BLaER1 treated with 17β-estradiol and CSF1 and Interleukin-3, amounts not matched to agents 10 nM and 100 nM (cell line): Measurements from ENCODE around the gene AGAP1.
"Not testable (repeated sequence)": the region's sequence is repeated elsewhere in the genome, so short reads cannot be mapped to it uniquely, and the experiment has no call there.

Source experiments
- H3K27ac ChIP-seq, 11 experiments: shearing (Covaris generic); formaldehyde crosslinking; 2 replicates each; pipeline ENCODE4 v1.8.1; 2022
- H3K27me3 ChIP-seq, 11 experiments: shearing (Covaris generic); formaldehyde crosslinking; 2 replicates each; pipeline ENCODE4 v1.8.1; 2022
- H3K36me3 ChIP-seq, 11 experiments: shearing (Covaris generic); formaldehyde crosslinking; 2 replicates each; pipeline ENCODE4 v1.8.1; 2022
- H3K4me1 ChIP-seq, 10 experiments: shearing (Covaris generic); formaldehyde crosslinking; 2 replicates each; pipeline ENCODE4 v1.8.1; 2022
- H3K4me2 ChIP-seq, 11 experiments: shearing (Covaris generic); formaldehyde crosslinking; 2 replicates each; pipeline ENCODE4 v1.8.1; 2022
- H3K4me3 ChIP-seq, 10 experiments: shearing (Covaris generic); formaldehyde crosslinking; 2 replicates each; pipeline ENCODE4 v1.8.1; 2022
- H3K9ac ChIP-seq, 11 experiments: shearing (Covaris generic); formaldehyde crosslinking; 2 replicates each; pipeline ENCODE4 v1.8.1; 2022
- H3K9me3 ChIP-seq, 11 experiments: shearing (Covaris generic); formaldehyde crosslinking; replicated peaks in 1 of 11; 2 replicates each; pipeline ENCODE4 v1.8.1; 2022
- H4K20me1 ChIP-seq, 11 experiments: shearing (Covaris generic); formaldehyde crosslinking; 2 replicates each; pipeline ENCODE4 v1.8.1; 2022
- Cebpa-rat ChIP-seq, 11 experiments: shearing (Covaris generic); IDR thresholded peaks; 2 replicates each; pipeline ENCODE4 v1.8.1; 2022

AGAP1 gene

DNA sequence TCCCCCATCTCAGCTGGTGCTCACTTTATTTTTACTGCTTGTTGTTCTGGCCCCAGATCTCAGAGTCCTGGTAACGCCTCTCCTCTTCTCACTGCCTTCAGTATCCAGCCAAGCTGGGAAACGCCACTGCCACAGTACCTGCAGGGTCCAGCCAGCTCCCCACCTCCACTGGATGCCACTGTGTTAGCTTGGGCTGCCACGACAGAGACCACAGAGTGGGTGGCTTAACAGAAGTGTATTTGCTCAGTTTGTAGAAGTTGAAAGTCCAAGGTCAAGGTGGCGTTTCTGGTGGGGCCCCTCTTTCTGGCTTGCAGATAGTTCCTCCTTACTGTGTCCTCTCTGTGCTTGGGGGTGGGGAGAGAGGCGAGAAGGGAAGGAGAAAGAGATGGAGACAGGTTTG, 107.1 kb downstream of the AGAP1 start:
- peaks cover 0 to 58% (median 25%) of the 10 kb centered on the region in 11 experiments; a peak in 15 of 22 replicates for H4K20me1 ChIP-seq
- no peaks in the 10 kb centered on the region for H3K27me3 ChIP-seq
- H3K4me1 ChIP-seq, result peaks cover 4 to 61% (median 45%) of the 10 kb centered on the region in 10 experiments; a peak in 18 of 20 replicates
- peaks cover 21 to 32% (median 22%) of the 10 kb centered on the region in 11 experiments for H3K9me3 ChIP-seq
- H3K36me3 ChIP-seq, result peaks cover 0 to 20% (median 5%) of the 10 kb centered on the region in 11 experiments; a peak in 6 of 22 replicates
- H3K4me2 ChIP-seq, result peak overlapping the region in 8 of 11 experiments; percentile 36 to 71 (median 55); a peak in 16 of 22 replicates
- H3K9ac ChIP-seq, result no peak overlapping the region
- no peak for TF ChIP-seq Cebpa-rat (IDR thresholded peaks at IDR 0.05)
- H3K27ac ChIP-seq, result peak overlapping the region in 3 of 11 experiments; percentile 64 to 77 (median 74); a peak in 5 of 22 replicates
- H3K4me3 ChIP-seq, result no peak overlapping the region

DNA sequence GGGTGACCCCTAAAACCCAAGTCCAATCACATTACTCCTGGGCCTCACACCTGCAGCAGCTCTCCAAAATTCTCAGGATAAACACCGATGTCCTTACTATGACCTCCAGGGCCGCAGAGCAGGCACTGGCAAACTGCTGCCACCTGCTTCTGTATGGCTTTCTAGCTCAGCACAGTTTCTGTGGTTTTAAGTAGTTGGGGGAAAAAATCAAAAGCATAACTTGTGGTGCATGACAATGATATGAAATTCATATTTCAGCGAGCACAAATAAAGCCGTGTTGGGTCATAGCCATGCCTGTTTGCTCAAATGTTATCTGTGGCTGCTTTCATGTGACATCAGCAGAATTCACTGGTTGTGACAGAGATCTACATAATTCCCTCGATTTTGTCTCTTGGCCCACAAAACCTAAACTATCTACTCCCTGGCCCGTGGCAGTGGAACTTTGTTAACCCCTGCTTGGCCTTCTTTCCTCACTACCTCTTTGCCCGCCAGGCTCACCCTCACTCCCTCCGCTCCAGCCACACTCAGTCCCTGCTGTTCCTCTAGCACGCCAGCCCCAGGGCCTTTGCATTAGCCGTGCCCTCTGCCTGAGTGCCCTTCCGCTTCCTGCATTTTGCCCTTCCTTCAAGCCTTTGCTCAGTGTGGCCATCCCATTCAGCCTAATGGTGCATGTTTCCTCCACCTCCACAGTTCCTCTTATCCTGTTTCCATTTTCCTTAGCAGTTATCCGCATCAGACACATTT, 108.3 kb downstream of the AGAP1 start:
- H3K9ac ChIP-seq, result peak overlapping the region in 2 of 11 experiments; percentile 42 to 59; a peak in 5 of 22 replicates
- H3K4me3 ChIP-seq, result no peak overlapping the region
- peaks cover 21 to 32% (median 22%) of the 10 kb centered on the region in 11 experiments for H3K9me3 ChIP-seq
- TF ChIP-seq Cebpa-rat (IDR thresholded peaks at IDR 0.05), result peak in 4 of 11 experiments; percentile 10 to 86 (median 50); a peak in 3 of 22 replicates
- H3K36me3 ChIP-seq, result peaks cover 0 to 20% (median 5%) of the 10 kb centered on the region in 11 experiments; a peak in 6 of 22 replicates
- peak overlapping the region in 9 of 11 experiments; percentile 8 to 71 (median 55); a peak in 17 of 22 replicates for H3K4me2 ChIP-seq
- peak overlapping the region in 5 of 11 experiments; percentile 40 to 77 (median 71); a peak in 11 of 22 replicates for H3K27ac ChIP-seq
- no peaks in the 10 kb centered on the region for H3K27me3 ChIP-seq
- peaks cover 0 to 56% (median 18%) of the 10 kb centered on the region in 11 experiments; a peak in 13 of 22 replicates for H4K20me1 ChIP-seq
- peaks cover 4 to 54% (median 39%) of the 10 kb centered on the region in 10 experiments; a peak in 18 of 20 replicates for H3K4me1 ChIP-seq

DNA sequence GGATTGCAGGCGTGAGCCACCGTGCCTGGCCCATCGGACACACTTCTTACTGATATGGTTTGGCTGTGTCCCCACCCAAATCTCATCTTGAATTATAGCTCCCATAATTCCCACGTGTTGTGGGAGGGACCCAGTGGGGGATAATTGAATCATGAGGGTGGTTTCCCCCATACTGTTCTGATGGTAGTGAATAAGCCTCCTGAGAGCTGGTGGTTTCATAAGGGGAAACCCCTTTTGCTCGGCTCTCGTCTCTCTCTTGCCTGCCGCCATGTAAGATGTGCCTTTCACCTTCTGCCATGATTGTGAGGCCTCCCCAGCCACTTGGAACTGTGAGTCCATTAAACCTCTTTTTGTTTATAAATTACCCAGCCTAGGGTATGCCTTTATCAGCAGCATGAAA, 109.1 kb downstream of the AGAP1 start:
- Histone ChIP-seq H3K4me2 (0 out of 22 replicates have a peak overlapping the region, but pooled peaks of 2 of the 11 experiments have one; percentile 55 to 59), H3K4me1 (peaks cover 4 to 52% (median 39%) of the 10 kb centered on the region in 10 experiments; a peak in 18 of 20 replicates), H3K9me3 (peaks cover 21 to 32% (median 22%) of the 10 kb centered on the region in 11 experiments), H4K20me1 (peaks cover 0 to 56% (median 18%) of the 10 kb centered on the region in 11 experiments; a peak in 11 of 22 replicates), H3K36me3 (peaks cover 0 to 20% (median 5%) of the 10 kb centered on the region in 11 experiments; a peak in 6 of 22 replicates), H3K27ac (peak overlapping the region in 4 of 11 experiments; percentile 57 to 77 (median 72); a peak in 7 of 22 replicates)
- not testable (repeated sequence) for H3K27me3 ChIP-seq, H3K9ac ChIP-seq, H3K4me3 ChIP-seq

DNA sequence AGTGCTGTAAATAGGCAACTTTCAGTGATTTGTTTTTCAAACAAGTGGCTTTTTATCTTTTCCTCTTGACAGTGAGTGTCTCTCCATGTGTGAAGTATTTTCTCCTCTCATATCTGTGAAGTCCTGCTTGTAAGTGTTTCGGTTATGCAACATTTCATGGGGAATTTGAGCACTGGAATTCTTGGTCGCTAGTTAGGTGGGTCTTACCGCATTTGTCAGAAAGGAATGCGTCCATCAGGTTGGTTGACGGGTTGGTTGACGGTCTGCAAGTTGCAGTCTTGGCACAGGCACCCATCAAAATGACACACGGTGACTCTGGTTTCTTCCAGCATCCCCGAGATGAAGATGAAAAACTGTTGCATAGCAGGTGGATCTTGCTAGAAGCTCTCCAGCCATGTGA, 109.8 kb downstream of the AGAP1 start:
- no peak overlapping the region for H3K4me3 ChIP-seq
- no peak overlapping the region for H3K27ac ChIP-seq
- no peak for TF ChIP-seq Cebpa-rat (IDR thresholded peaks at IDR 0.05)
- no peak overlapping the region for H3K9ac ChIP-seq
- peaks cover 4 to 46% (median 39%) of the 10 kb centered on the region in 10 experiments; a peak in 18 of 20 replicates for H3K4me1 ChIP-seq
- peaks cover 0 to 58% (median 21%) of the 10 kb centered on the region in 11 experiments; a peak in 11 of 22 replicates for H4K20me1 ChIP-seq
- no peak overlapping the region for H3K4me2 ChIP-seq
- no peaks in the 10 kb centered on the region for H3K27me3 ChIP-seq
- H3K36me3 ChIP-seq, result peaks cover 0 to 20% (median 5%) of the 10 kb centered on the region in 11 experiments; a peak in 6 of 22 replicates
- H3K9me3 ChIP-seq, result peaks cover 21 to 32% (median 22%) of the 10 kb centered on the region in 11 experiments

DNA sequence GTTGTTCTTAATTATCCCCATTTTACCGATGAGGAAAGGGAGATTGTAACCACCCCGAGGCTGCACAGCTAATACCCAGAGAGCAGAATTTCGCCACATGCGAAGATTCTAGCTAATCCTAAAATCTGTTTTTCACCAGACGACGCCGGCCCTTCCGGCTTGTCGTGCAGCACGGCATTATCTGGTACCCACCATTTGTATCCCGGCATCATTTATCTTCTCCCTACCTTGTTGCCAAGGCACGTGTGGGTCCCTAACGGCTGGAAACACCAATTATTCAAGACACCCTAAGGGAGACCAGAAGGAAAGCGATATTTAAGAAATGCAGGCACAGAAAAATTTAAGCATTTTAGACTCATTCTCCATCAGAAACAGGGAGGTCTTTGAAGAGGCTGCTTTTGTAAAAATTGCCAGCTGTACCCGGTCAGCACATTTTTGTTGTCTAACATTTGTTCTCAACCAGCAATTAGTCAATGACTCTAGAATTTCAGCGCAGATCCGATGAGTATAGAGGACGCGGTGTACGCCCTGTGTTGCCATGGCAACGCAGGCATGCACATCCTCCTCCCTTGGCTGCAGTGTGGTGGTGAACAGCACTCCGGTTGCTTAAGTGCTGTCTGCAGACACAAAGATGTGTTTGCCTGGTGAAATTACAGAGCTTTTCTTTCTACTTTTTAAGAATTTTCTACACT, 111.6 kb downstream of the AGAP1 start:
- Histone ChIP-seq H3K4me2 (no peak overlapping the region), H4K20me1 (peaks cover 0 to 54% (median 15%) of the 10 kb centered on the region in 11 experiments; a peak in 10 of 22 replicates), H3K27me3 (no peaks in the 10 kb centered on the region), H3K36me3 (peaks cover 0 to 20% (median 5%) of the 10 kb centered on the region in 11 experiments; a peak in 6 of 22 replicates), H3K9ac (no peak overlapping the region), H3K9me3 (peaks cover 21 to 32% (median 22%) of the 10 kb centered on the region in 11 experiments), H3K27ac (no peak overlapping the region), H3K4me1 (peaks cover 4 to 30% (median 23%) of the 10 kb centered on the region in 10 experiments; a peak in 17 of 20 replicates), H3K4me3 (no peak overlapping the region)
- no peak for TF ChIP-seq Cebpa-rat (IDR thresholded peaks at IDR 0.05)

DNA sequence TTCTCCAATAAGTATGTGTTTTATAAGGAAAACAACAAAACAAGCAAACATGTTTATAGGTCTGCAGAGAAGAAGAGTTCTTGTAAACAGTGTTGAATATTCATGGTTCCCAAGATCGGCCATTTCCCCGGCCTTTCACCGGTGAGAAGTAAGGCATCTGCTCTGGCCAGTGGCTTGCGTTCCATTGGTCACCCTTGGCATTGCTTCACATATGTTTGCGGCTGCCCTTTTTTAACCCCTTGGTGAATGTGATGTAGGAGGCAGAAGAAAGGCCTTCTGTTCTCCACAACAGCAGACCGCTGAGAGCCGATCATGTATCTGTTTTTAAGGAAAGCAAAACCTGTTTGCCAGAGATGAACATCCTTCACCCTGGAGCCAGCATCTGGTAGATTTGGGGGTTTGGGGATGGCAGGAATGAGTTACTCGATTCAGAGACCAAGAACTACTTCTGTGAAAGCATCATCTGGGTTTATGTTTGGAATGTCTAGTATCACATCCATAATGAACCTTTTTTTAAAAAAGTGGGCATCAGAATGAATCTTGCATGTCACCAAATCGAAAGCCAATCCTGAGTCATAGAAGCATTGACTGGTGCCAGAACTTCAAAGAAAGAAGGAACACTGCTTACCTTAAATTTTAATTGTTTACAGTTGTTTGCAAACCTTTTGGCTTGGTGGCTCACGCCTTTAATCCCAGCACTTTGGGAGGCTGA, 112.3 kb downstream of the AGAP1 start:
- H3K4me1 ChIP-seq, result peaks cover 0 to 31% (median 23%) of the 10 kb centered on the region in 10 experiments; a peak in 18 of 20 replicates
- H4K20me1 ChIP-seq, result peaks cover 0 to 54% (median 19%) of the 10 kb centered on the region in 11 experiments; a peak in 10 of 22 replicates
- no peak overlapping the region for H3K9ac ChIP-seq
- H3K4me3 ChIP-seq, result no peak overlapping the region
- TF ChIP-seq Cebpa-rat (IDR thresholded peaks at IDR 0.05), result no peak
- no peak overlapping the region for H3K27ac ChIP-seq
- no peak overlapping the region for H3K4me2 ChIP-seq
- peaks cover 0 to 16% (median 5%) of the 10 kb centered on the region in 11 experiments; a peak in 6 of 22 replicates for H3K36me3 ChIP-seq
- H3K9me3 ChIP-seq, result peaks cover 21 to 27% (median 22%) of the 10 kb centered on the region in 11 experiments
- no peaks in the 10 kb centered on the region for H3K27me3 ChIP-seq

DNA sequence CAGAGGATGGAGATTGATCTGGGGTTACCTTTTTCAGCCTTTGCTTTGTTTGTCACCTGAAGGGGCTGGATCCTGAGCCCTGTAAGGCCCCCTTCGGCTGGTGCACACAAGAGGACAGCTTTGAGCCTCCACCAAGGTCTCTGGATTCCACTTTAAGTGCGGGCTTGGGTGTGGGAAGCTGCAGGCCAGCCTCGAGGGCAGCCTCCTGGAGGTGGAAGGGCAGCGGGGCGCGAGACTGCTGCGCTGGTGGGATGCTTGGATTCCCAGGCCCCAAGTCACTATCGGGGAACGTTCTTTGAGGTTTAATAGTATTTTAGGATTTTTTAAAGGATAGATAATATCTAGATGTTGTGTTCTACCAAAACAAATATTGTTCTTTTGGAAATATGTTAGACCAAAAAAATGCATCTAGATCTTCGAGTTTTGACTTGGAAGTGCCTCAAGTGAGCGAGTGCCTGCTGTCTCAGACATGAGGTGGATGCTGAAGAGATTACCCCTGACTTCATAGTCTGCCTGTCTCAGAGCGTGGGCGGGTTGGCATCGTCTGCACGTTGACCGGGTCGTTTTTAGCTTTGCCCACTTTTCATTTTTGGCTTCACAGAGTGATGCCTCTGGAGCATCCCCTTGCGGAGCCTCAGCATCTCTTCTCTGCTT, 113.8 kb downstream of the AGAP1 start:
- H3K36me3 ChIP-seq, result peaks cover 0 to 11% (median 4%) of the 10 kb centered on the region in 11 experiments; a peak in 6 of 22 replicates
- no peaks in the 10 kb centered on the region for H3K27me3 ChIP-seq
- peaks cover 11 to 17% (median 17%) of the 10 kb centered on the region in 11 experiments for H3K9me3 ChIP-seq
- peaks cover 0 to 32% (median 22%) of the 10 kb centered on the region in 10 experiments; a peak in 16 of 20 replicates for H3K4me1 ChIP-seq
- no peak overlapping the region for H3K4me2 ChIP-seq
- no peak for TF ChIP-seq Cebpa-rat (IDR thresholded peaks at IDR 0.05)
- H4K20me1 ChIP-seq, result peaks cover 7 to 54% (median 31%) of the 10 kb centered on the region in 11 experiments; a peak in 17 of 22 replicates
- no peak overlapping the region for H3K27ac ChIP-seq
- H3K9ac ChIP-seq, result no peak overlapping the region
- no peak overlapping the region for H3K4me3 ChIP-seq
